Left lung (tissue), 10 donors: ENCODE results near the gene COL25A1. TPM values are rescaled to one million over a fixed set of nuclear protein-coding genes. Genes with fewer than 3 reads are reported as not detected.
"Not testable (repeated sequence)": the region's sequence is repeated elsewhere in the genome, so short reads cannot be mapped to it uniquely, and the experiment has no call there.

ENCODE experiments used
- ATAC-seq: fragments of 200-7000 bp; cut with Tn5 transposase; one replicate; pipeline ENCODE4 v1.9.1; 2020; ENCODE audit warnings: moderate library complexity
- DNase-seq, 4 donors: peaks; one replicate each; pipeline ENCODE4 v3.0.0-alpha.2; 2013 to 2020
- H3K27ac ChIP-seq, 2 donors: fragments of 200-600 bp; sonication (generic) in 1 of 2; one replicate each; pipeline versions ENCODE4 v1.5.0 to v1.8.0; 2020 to 2021
- H3K27me3 ChIP-seq, 2 donors: fragments of 200-600 bp; sonication (generic) in 1 of 2; one replicate each; pipeline versions ENCODE4 v1.5.0 to v1.8.0; 2020 to 2021
- H3K36me3 ChIP-seq, 2 donors: fragments of 200-600 bp; sonication (generic) in 1 of 2; one replicate each; pipeline versions ENCODE4 v1.5.0 to v1.8.0; 2020 to 2021
- H3K4me1 ChIP-seq, 2 donors: fragments of 200-600 bp; one replicate each; pipeline ENCODE4 v1.8.0; 2021
- H3K4me3 ChIP-seq, 2 donors: fragments of 200-600 bp; sonication (generic) in 1 of 2; one replicate each; pipeline versions ENCODE4 v1.5.0 to v1.8.0; 2020 to 2021; ENCODE audit warnings: mild to moderate bottlenecking in 1 of 2
- H3K9me3 ChIP-seq, 2 donors: fragments of 200-600 bp; sonication (generic) in 1 of 2; one replicate each; pipeline versions ENCODE4 v1.5.0 to v1.8.0; 2020 to 2021
- CTCF ChIP-seq, 2 donors: fragments of 200-600 bp; sonication (generic) in 1 of 2; IDR thresholded peaks; one replicate each; pipeline versions ENCODE4 v1.5.0 to v1.8.0; 2021; ENCODE audit warnings: antibody characterized with exemption in 2 of 2
- intact Hi-C, 2 donors: fragments of 100-400 bp; cut with DNase I; formaldehyde crosslinking; loops; one replicate each; pipeline versions ENCODE4 v1.11.2 to v1.14.2; 2022
- polyA plus RNA-seq, 6 donors: library from polyadenylated mRNA; unstranded; fragments of 120-200 nt; gene quantifications; one replicate each; pipeline ENCODE4 v1.2.1, GENCODE V29; 2013; ENCODE audit not compliant: insufficient read length in 6 of 6
- total RNA-seq, 2 donors: library from RNA; stranded (reverse); fragmentation: NEBNext Ultra II Directional; extraction: Animal tissue kit (Norgen Biotek cat#: 25700); gene quantifications; one replicate each; pipeline ENCODE4 v1.2.1, GENCODE V29; 2021
- donor health status: DM: no; HTN: yes; CAD: no.
- donor health status: DM: no; HTN: no; CAD: no.

COL25A1 gene
- total and polyA plus RNA-seq, 8 donors, result 0.13 to 1.8 (median 1.4) TPM

- Histone ChIP-seq H3K36me3 (no peaks in the 10 kb centered on the region), H3K27ac (no peak overlapping the region), H3K9me3 (no peaks in the 10 kb centered on the region), H3K4me1 (peaks cover 0 to 5% of the 10 kb centered on the region in 2 donors), H3K4me3 (no peak overlapping the region), H3K27me3 (no peaks in the 10 kb centered on the region)
- DNase-seq, result no peak
- TF ChIP-seq CTCF (IDR thresholded peaks at IDR 0.05), result no peak
- intact Hi-C loops, result no loop called here
- ATAC-seq, result no peak
Observed at GRCh38 chr4:109077505-109077904, 225.0 kb downstream of the COL25A1 start.

GRCh38 chr4:109076709-109077108 lies 225.7 kb downstream of the COL25A1 start:
- ATAC-seq, H3K4me1 ChIP-seq, DNase-seq, H3K27me3 ChIP-seq, H3K4me3 ChIP-seq, H3K9me3 ChIP-seq, intact Hi-C loops, H3K36me3 ChIP-seq, H3K27ac ChIP-seq: not testable (repeated sequence)

- intact Hi-C loops, result no loop called here
Observed at GRCh38 chr4:109075621-109076020, 226.8 kb downstream of the COL25A1 start.

GRCh38 chr4:109072595-109072994 lies 229.9 kb downstream of the COL25A1 start:
- Histone ChIP-seq H3K27me3 (no peaks in the 10 kb centered on the region), H3K27ac (no peak overlapping the region), H3K36me3 (no peaks in the 10 kb centered on the region), H3K4me3 (no peak overlapping the region), H3K9me3 (no peaks in the 10 kb centered on the region), H3K4me1 (no peaks in the 10 kb centered on the region)
- no peak for TF ChIP-seq CTCF (IDR thresholded peaks at IDR 0.05)
- no peak for ATAC-seq
- intact Hi-C loops, result no loop called here
- DNase-seq, result peak in 1 of 4 donors; percentile 39

More at GRCh38 chr4:109075621-109076020, 226.8 kb downstream of the COL25A1 start:
- Histone ChIP-seq H3K27ac (no peak overlapping the region), H3K36me3 (no peaks in the 10 kb centered on the region), H3K9me3 (no peaks in the 10 kb centered on the region), H3K4me3 (no peak overlapping the region), H3K4me1 (peaks cover 0 to 5% of the 10 kb centered on the region in 2 donors), H3K27me3 (no peaks in the 10 kb centered on the region)
- DNase-seq, result no peak
- no peak for TF ChIP-seq CTCF (IDR thresholded peaks at IDR 0.05)
- no peak for ATAC-seq

- DNase-seq, H3K9me3 ChIP-seq, H3K27ac ChIP-seq, intact Hi-C loops, H3K27me3 ChIP-seq, H3K36me3 ChIP-seq, H3K4me3 ChIP-seq, ATAC-seq, H3K4me1 ChIP-seq: not testable (repeated sequence)
Observed at GRCh38 chr4:109070677-109071076, 231.8 kb downstream of the COL25A1 start.

GRCh38 chr4:109067508-109068235 lies 234.8 kb downstream of the COL25A1 start:
- no peaks in the 10 kb centered on the region for H3K9me3 ChIP-seq
- DNase-seq, result no peak
- no peak for ATAC-seq
- no peaks in the 10 kb centered on the region for H3K27me3 ChIP-seq
- no peak overlapping the region for H3K4me3 ChIP-seq
- intact Hi-C loops, result no loop called here
- no peak for TF ChIP-seq CTCF (IDR thresholded peaks at IDR 0.05)
- no peak overlapping the region for H3K27ac ChIP-seq
- no peaks in the 10 kb centered on the region for H3K36me3 ChIP-seq
- H3K4me1 ChIP-seq, result no peaks in the 10 kb centered on the region
